Endothelial cell of umbilical vein (primary cell): ENCODE results near the gene RIOX2. TPM values are rescaled to one million over a fixed set of nuclear protein-coding genes. Genes with fewer than 3 reads are reported as not detected.

Experiments used
- BruUV-seq: library from RNA; stranded (reverse); fragments of 400-500 nt; replicated peaks from 2 replicates; lab custom pipeline; 2021; lab: Mats Ljungman, UMichigan
- CTCF ChIA-PET: fragments of 300-600, 350-600 bp; sonication (Branson Sonifier 250); formaldehyde crosslinking; loops from one replicate; lab custom pipeline; 2021; ENCODE audit warnings: antibody characterized with exemption, inconsistent platforms; lab: Charles Lee
- POLR2A ChIA-PET: fragments of 300-600, 350-600 bp; sonication (Branson Sonifier 250); formaldehyde crosslinking; loops from one replicate; lab custom pipeline; 2021; ENCODE audit warnings: antibody characterized with exemption, inconsistent platforms; lab: Charles Lee
- DNase-seq: peaks from one replicate; pipeline ENCODE4 v3.0.0-alpha.2; 2011; ENCODE audit warnings: low read depth, low spot score
- FAIRE-seq: peaks from 2 replicates; lab custom pipeline; 2011; peaks lifted over from hg19 to GRCh38; lab: Jason Lieb, UNC
- H2AFZ ChIP-seq: 2 replicates; pipeline ENCODE4 v1.6.0; 2012; ENCODE audit warnings: low read depth, low read length, control low read depth, inconsistent platforms
- H3K27ac ChIP-seq: 2 replicates; pipeline ENCODE4 v1.5.1; 2011; ENCODE audit warnings: low read depth, mild to moderate bottlenecking, control low read depth, low read length, moderate library complexity; ENCODE audit not compliant: insufficient read depth
- H3K27me3 ChIP-seq, 2 experiments: 2 replicates each; pipeline versions ENCODE4 v1.6.0 to v1.6.1; 2011; ENCODE audit warnings: low read length in 2 of 2, mixed read lengths in 1 of 2; ENCODE audit not compliant: control insufficient read depth in 2 of 2, insufficient read depth in 2 of 2
- H3K36me3 ChIP-seq, 2 experiments: 2 replicates in 1 of 2; 3 replicates in 1 of 2; pipeline ENCODE4 v1.5.1; 2011; ENCODE audit warnings: low read length in 2 of 2, mild to moderate bottlenecking in 1 of 2, moderate library complexity in 1 of 2; ENCODE audit not compliant: control insufficient read depth in 2 of 2, insufficient read depth in 2 of 2; ENCODE audit errors: extremely low read depth in 1 of 2
- H3K4me1 ChIP-seq: 3 replicates; pipeline ENCODE4 v1.5.1; 2011; ENCODE audit warnings: mild to moderate bottlenecking, low read length; ENCODE audit not compliant: control insufficient read depth, insufficient read depth; ENCODE audit errors: extremely low read depth
- H3K4me2 ChIP-seq: 2 replicates; pipeline ENCODE4 v1.6.1; 2011; ENCODE audit warnings: low read length, control low read depth, mixed read lengths; ENCODE audit not compliant: insufficient read depth
- H3K4me3 ChIP-seq, 3 experiments: fragments of 200-600 bp in 1 of 3; sonication (generic), shearing (Covaris generic) in 1 of 3; replicated peaks in 1 of 3; 2 replicates each; pipeline ENCODE4 v1.5.1; 2011 to 2016; ENCODE audit warnings: control low read depth in 3 of 3, low read length in 3 of 3, mild to moderate bottlenecking in 2 of 3, inconsistent platforms in 1 of 3, low read depth in 1 of 3, moderate library complexity in 1 of 3; ENCODE audit not compliant: insufficient read depth in 1 of 3
- H3K79me2 ChIP-seq: 2 replicates; pipeline ENCODE4 v1.6.0; 2012; ENCODE audit warnings: low read length, inconsistent platforms; ENCODE audit not compliant: control insufficient read depth, insufficient read depth
- H3K9ac ChIP-seq: replicated peaks from 2 replicates; pipeline ENCODE3; 2011; ENCODE audit warnings: low read length, control low read depth; ENCODE audit not compliant: insufficient read depth; ENCODE audit errors: extremely low read depth
- H3K9me1 ChIP-seq: replicated peaks from 3 replicates; pipeline ENCODE4 v1.6.0; 2011; ENCODE audit warnings: mild to moderate bottlenecking, low read length; ENCODE audit not compliant: control insufficient read depth, insufficient read depth; ENCODE audit errors: extremely low read depth
- H3K9me3 ChIP-seq: replicated peaks from 2 replicates; pipeline ENCODE4 v1.5.1; 2012; ENCODE audit warnings: low read length, inconsistent platforms; ENCODE audit not compliant: control insufficient read depth, insufficient read depth
- H4K20me1 ChIP-seq: replicated peaks from 2 replicates; pipeline ENCODE3; 2011; ENCODE audit warnings: mild to moderate bottlenecking, low read length; ENCODE audit not compliant: control insufficient read depth, insufficient read depth; ENCODE audit errors: extremely low read depth
- EZH2 ChIP-seq: IDR thresholded peaks from 2 replicates; pipeline ENCODE4 v1.6.1; 2012; ENCODE audit warnings: borderline replicate concordance, low read depth, mild to moderate bottlenecking, moderate library complexity, low read length, inconsistent platforms; ENCODE audit not compliant: severe bottlenecking
- FOS ChIP-seq: IDR thresholded peaks from 2 replicates; pipeline ENCODE4 v1.6.1; 2011; ENCODE audit warnings: mild to moderate bottlenecking, low read length, moderate library complexity, borderline replicate concordance; ENCODE audit not compliant: insufficient read depth
- GATA2 ChIP-seq: IDR thresholded peaks from 2 replicates; pipeline ENCODE4 v1.7.0; 2011; ENCODE audit warnings: low read depth, mild to moderate bottlenecking, moderate library complexity, mixed read lengths, low read length; ENCODE audit not compliant: insufficient read length, insufficient read depth
- JUN ChIP-seq: IDR thresholded peaks from 2 replicates; pipeline ENCODE4 v1.6.1; 2011; ENCODE audit warnings: borderline replicate concordance, low read depth; ENCODE audit not compliant: insufficient read length, insufficient read depth
- MYC ChIP-seq: IDR thresholded peaks from one replicate; pipeline ENCODE4 v1.6.1; 2011; ENCODE audit warnings: mild to moderate bottlenecking, low read depth, low read length
- POLR2A ChIP-seq: IDR thresholded peaks from 2 replicates; pipeline ENCODE4 v1.6.1; 2012; ENCODE audit warnings: low read depth, mild to moderate bottlenecking, control low read depth, low read length
- POLR2AphosphoS5 ChIP-seq: IDR thresholded peaks from 2 replicates; pipeline ENCODE4 v1.6.1; 2012; ENCODE audit warnings: low read depth, mild to moderate bottlenecking, control low read depth, low read length, moderate library complexity; ENCODE audit not compliant: insufficient read depth
- dilution Hi-C: fragments of 300-500 bp; cut with MboI; formaldehyde crosslinking; loops from one replicate; pipeline ENCODE4 v1.15.0; 2019; ENCODE audit warnings: low sequenced_read_pairs; ENCODE audit not compliant: extremely low pct_ligation_motif_present
- intact Hi-C: fragments of 100-400 bp; cut with micrococcal nuclease; formaldehyde crosslinking; loops from one replicate; pipeline ENCODE4 v1.10.0; 2022
- polyA plus RNA-seq, 4 experiments: library from polyadenylated mRNA; depleted of rRNA in 3 of 4; stranded (reverse) in 3 of 4; unstranded in 1 of 4; fragments of >200 nt; gene quantifications; 2 replicates each; pipeline versions ENCODE4 v1.2.1 to v1.2.3, GENCODE V29; 2011 to 2012; ENCODE audit warnings: missing spikeins in 1 of 4
- total RNA-seq: library from RNA; stranded (reverse); gene quantifications from 2 replicates; pipeline ENCODE4 v1.2.3, GENCODE V29; 2021
- TF ChIP-seq, protein P1 (sequence below), 2 donors: IDR thresholded peaks; 1 replicate in 1 of 2; 2 replicates in 1 of 2; pipeline ENCODE4 v1.5.1; 2011; ENCODE audit warnings: low read length in 2 of 2, mild to moderate bottlenecking in 2 of 2, moderate library complexity in 2 of 2, control low read depth in 1 of 2, inconsistent platforms in 1 of 2, low read depth in 1 of 2; ENCODE audit not compliant: insufficient read depth in 1 of 2; ENCODE audit errors: extremely low read depth in 1 of 2
- TF ChIP-seq, protein P2 (sequence below): IDR thresholded peaks from 2 replicates; pipeline ENCODE4 v1.6.1; 2011; ENCODE audit not compliant: insufficient read depth, insufficient read length

The RIOX2 gene
- total and polyA plus RNA-seq, 2 donors (not counting 3 experiments of a cell fraction or from before 2014, with no cell fraction given): 14.5 to 30.5 TPM

DNA sequence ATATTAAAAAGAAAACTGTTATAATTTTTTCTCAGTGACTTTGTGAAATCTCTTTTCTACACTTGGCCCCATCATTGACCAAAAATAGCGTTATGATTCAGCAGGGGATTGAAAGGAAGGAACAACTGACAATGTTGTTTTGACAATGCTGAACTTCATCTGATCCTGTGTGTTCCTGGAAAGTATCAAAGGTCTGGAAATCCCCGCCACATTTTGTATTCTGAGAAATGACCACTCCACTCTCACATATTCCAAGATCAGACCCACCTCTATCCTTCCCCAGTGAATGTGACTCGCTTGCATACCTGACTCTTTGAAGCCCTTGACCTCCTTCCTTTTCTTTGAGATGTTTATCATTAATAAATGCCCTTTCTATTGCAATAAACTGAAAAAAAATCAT lies 9.7 kb upstream of the RIOX2 start:
- Histone ChIP-seq H3K4me3 (no peak overlapping the region), H3K27ac (no peak overlapping the region), H4K20me1 (no peaks in the 10 kb centered on the region), H3K79me2 (no peaks in the 10 kb centered on the region), H3K9me1 (no peaks in the 10 kb centered on the region), H3K9me3 (no peaks in the 10 kb centered on the region), H3K4me2 (no peak overlapping the region), H2AFZ (no peak overlapping the region), H3K4me1 (peaks cover 4% of the 10 kb centered on the region), H3K9ac (no peak overlapping the region), H3K27me3 (peaks cover 4 to 12% of the 10 kb centered on the region in 2 experiments), H3K36me3 (no peaks in the 10 kb centered on the region)
- no TSS peak for BruUV-seq
- intact Hi-C loops (no loop called here), dilution Hi-C loops (no loop called here)
- peak; percentile 68 for FAIRE-seq
- DNase-seq: peak; percentile 64
- ChIA-PET CTCF (no interaction called here), POLR2A (no interaction called here)
- TF ChIP-seq, protein P1, sequence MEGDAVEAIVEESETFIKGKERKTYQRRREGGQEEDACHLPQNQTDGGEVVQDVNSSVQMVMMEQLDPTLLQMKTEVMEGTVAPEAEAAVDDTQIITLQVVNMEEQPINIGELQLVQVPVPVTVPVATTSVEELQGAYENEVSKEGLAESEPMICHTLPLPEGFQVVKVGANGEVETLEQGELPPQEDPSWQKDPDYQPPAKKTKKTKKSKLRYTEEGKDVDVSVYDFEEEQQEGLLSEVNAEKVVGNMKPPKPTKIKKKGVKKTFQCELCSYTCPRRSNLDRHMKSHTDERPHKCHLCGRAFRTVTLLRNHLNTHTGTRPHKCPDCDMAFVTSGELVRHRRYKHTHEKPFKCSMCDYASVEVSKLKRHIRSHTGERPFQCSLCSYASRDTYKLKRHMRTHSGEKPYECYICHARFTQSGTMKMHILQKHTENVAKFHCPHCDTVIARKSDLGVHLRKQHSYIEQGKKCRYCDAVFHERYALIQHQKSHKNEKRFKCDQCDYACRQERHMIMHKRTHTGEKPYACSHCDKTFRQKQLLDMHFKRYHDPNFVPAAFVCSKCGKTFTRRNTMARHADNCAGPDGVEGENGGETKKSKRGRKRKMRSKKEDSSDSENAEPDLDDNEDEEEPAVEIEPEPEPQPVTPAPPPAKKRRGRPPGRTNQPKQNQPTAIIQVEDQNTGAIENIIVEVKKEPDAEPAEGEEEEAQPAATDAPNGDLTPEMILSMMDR (IDR thresholded peaks at IDR 0.05; ENCODE audit: extremely low read depth in 1 of 2, insufficient read depth in 1 of 2, low read depth in 1 of 2, low read length in 2 of 2): no peak
- no peak for TF ChIP-seq GATA2
- peak; percentile 54 for TF ChIP-seq JUN

DNA sequence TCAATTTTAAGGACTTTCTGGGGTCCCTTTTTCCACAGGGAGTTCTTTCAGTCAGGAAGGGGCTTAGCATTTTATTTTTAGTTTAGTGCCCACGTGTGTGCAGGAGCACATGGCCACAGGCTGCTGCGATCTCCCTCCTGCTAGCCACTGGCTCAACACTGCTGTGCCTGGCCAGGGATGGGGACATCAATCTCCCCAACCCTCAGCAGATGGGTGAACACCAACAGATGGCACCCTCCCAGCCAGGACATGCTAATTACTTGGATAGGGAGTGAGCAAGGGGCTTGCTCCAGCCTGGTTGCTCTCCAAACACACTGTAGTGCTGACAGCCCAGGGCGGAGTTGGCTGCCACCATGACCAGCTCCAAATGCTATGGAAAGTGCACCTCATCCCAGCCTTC lies 7.4 kb upstream of the RIOX2 start:
- intact Hi-C loops: no loop called here
- DNase-seq (no peak), FAIRE-seq (no peak)
- TF ChIP-seq, protein P1 (IDR thresholded peaks at IDR 0.05; ENCODE audit: extremely low read depth in 1 of 2, insufficient read depth in 1 of 2, low read depth in 1 of 2, low read length in 2 of 2): no peak
- no peak for TF ChIP-seq GATA2
- TF ChIP-seq, protein P2, sequence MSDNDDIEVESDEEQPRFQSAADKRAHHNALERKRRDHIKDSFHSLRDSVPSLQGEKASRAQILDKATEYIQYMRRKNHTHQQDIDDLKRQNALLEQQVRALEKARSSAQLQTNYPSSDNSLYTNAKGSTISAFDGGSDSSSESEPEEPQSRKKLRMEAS: no peak
- no peak for TF ChIP-seq POLR2A
- no peak for TF ChIP-seq POLR2AphosphoS5
- no peak for TF ChIP-seq FOS
- TF ChIP-seq MYC: no peak
- TF ChIP-seq JUN: no peak
- no peak for TF ChIP-seq EZH2
- H4K20me1 ChIP-seq: no peaks in the 10 kb centered on the region
- H3K79me2 ChIP-seq: no peaks in the 10 kb centered on the region
- H3K27me3 ChIP-seq: peaks cover 4 to 12% of the 10 kb centered on the region in 2 experiments
- H3K9ac ChIP-seq: no peak overlapping the region
- H3K36me3 ChIP-seq: no peaks in the 10 kb centered on the region
- CTCF ChIA-PET: interaction anchor here (1.9 kb wide), 1 partner anchor 43 kb away, joined by 5 read pairs; no protein-coding TSS in a partner anchor
- no peaks in the 10 kb centered on the region for H3K9me3 ChIP-seq
- peaks cover 4% of the 10 kb centered on the region for H3K4me1 ChIP-seq
- no peaks in the 10 kb centered on the region for H3K9me1 ChIP-seq
- H3K4me2 ChIP-seq: no peak overlapping the region
- POLR2A ChIA-PET: no interaction called here
- no peak overlapping the region for H2AFZ ChIP-seq
- dilution Hi-C loops: no loop called here
- H3K27ac ChIP-seq: no peak overlapping the region
- no peak overlapping the region for H3K4me3 ChIP-seq
- BruUV-seq: no TSS peak
